ENCODE measurements around the gene TOMM22. TPM values are rescaled to one million over a fixed set of nuclear protein-coding genes. Genes with fewer than 3 reads are reported as not detected.
A peak's percentile ranks its signal among the peaks of the same experiment; 100 is the strongest.

The TOMM22 gene
- total RNA-seq, 1 experiment from 2014 or later: 71.5 TPM

GRCh38 chr22:38720350-38720749, 38.6 kb downstream of the TOMM22 start:
- Mint-ChIP-seq H3K4me3 (ENCODE audit: unreplicated experiment) (no peak overlapping the region), H3K9me3 (ENCODE audit: unreplicated experiment) (no peaks in the 10 kb centered on the region), H3K36me3 (ENCODE audit: insufficient read depth, unreplicated experiment) (peaks cover 54% of the 10 kb centered on the region), H3K4me1 (ENCODE audit: insufficient read depth, unreplicated experiment) (peaks cover 12% of the 10 kb centered on the region), H3K27ac (ENCODE audit: low read depth, unreplicated experiment) (no peak overlapping the region), H3K27me3 (ENCODE audit: insufficient read depth, unreplicated experiment) (no peaks in the 10 kb centered on the region)
- intact Hi-C loops (cut with micrococcal nuclease): no loop called here
- POLR2A ChIA-PET: interaction anchor here (0.6 to 5.5 kb wide), 2 partner anchors 13 to 24 kb away, joined by 3 to 64 read pairs; partner anchors contain the start of gene GTPBP1
- DNase-seq (ENCODE audit: unreplicated experiment): no peak
- CTCF ChIA-PET: interaction anchor here (0.6 to 1.8 kb wide), 3 partner anchors 13 to 299 kb away, joined by 3 to 13 read pairs (median 5); no protein-coding TSS in a partner anchor
- no TSS peak for BruUV-seq (replicated peaks)
- TF ChIP-seq CTCF (IDR thresholded peaks at IDR 0.05; ENCODE audit: unreplicated experiment): no peak

GRCh38 chr22:38721551-38721950, 39.8 kb downstream of the TOMM22 start:
- CTCF ChIA-PET: interaction anchor here (0.5 kb wide), 1 partner anchor 150 kb away, joined by 3 read pairs; no protein-coding TSS in a partner anchor
- DNase-seq (ENCODE audit: unreplicated experiment): no peak
- no peak overlapping the region for H3K4me3 Mint-ChIP-seq (ENCODE audit: unreplicated experiment)
- H3K4me1 Mint-ChIP-seq (ENCODE audit: insufficient read depth, unreplicated experiment): peaks cover 12% of the 10 kb centered on the region
- BruUV-seq (replicated peaks): no TSS peak
- intact Hi-C loops (cut with micrococcal nuclease): no loop called here
- H3K36me3 Mint-ChIP-seq (ENCODE audit: insufficient read depth, unreplicated experiment): peaks cover 63% of the 10 kb centered on the region
- no peak for TF ChIP-seq CTCF (IDR thresholded peaks at IDR 0.05; ENCODE audit: unreplicated experiment)
- H3K27me3 Mint-ChIP-seq (ENCODE audit: insufficient read depth, unreplicated experiment): no peaks in the 10 kb centered on the region
- POLR2A ChIA-PET: interaction anchor here (0.7 to 5.5 kb wide), 4 partner anchors 12 to 51 kb away, joined by 3 to 64 read pairs (median 6); partner anchors contain the start of gene GTPBP1
- no peak overlapping the region for H3K27ac Mint-ChIP-seq (ENCODE audit: low read depth, unreplicated experiment)
- H3K9me3 Mint-ChIP-seq (ENCODE audit: unreplicated experiment): no peaks in the 10 kb centered on the region

- BruUV-seq (replicated peaks): no TSS peak
- Mint-ChIP-seq H3K4me1 (ENCODE audit: insufficient read depth, unreplicated experiment) (no peaks in the 10 kb centered on the region), H3K9me3 (ENCODE audit: unreplicated experiment) (no peaks in the 10 kb centered on the region), H3K27me3 (ENCODE audit: insufficient read depth, unreplicated experiment) (no peaks in the 10 kb centered on the region), H3K36me3 (ENCODE audit: insufficient read depth, unreplicated experiment) (peaks cover 75% of the 10 kb centered on the region), H3K27ac (ENCODE audit: low read depth, unreplicated experiment) (no peak overlapping the region), H3K4me3 (ENCODE audit: unreplicated experiment) (no peak overlapping the region)
- no peak for DNase-seq (ENCODE audit: unreplicated experiment)
- ChIA-PET POLR2A (interaction anchor here (0.6 to 1.4 kb wide), 4 partner anchors 10 to 50 kb away, joined by 3 to 5 read pairs (median 4); no protein-coding TSS in a partner anchor), CTCF (interaction anchor here (0.5 to 1.6 kb wide), 4 partner anchors 10 to 254 kb away, joined by 3 to 8 read pairs (median 4); no protein-coding TSS in a partner anchor)
- TF ChIP-seq CTCF (IDR thresholded peaks at IDR 0.05; ENCODE audit: unreplicated experiment): no peak
- intact Hi-C loops (cut with micrococcal nuclease): no loop called here
Observed at GRCh38 chr22:38724176-38724575, 42.4 kb downstream of the TOMM22 start.

GRCh38 chr22:38724926-38725571, 43.3 kb downstream of the TOMM22 start:
- H3K4me1 Mint-ChIP-seq (ENCODE audit: insufficient read depth, unreplicated experiment): no peaks in the 10 kb centered on the region
- no peak overlapping the region for H3K4me3 Mint-ChIP-seq (ENCODE audit: unreplicated experiment)
- no peaks in the 10 kb centered on the region for H3K9me3 Mint-ChIP-seq (ENCODE audit: unreplicated experiment)
- CTCF ChIA-PET: interaction anchor here (0.5 to 1.6 kb wide), 6 partner anchors 9 to 253 kb away, joined by 3 to 8 read pairs (median 4); no protein-coding TSS in a partner anchor
- BruUV-seq (replicated peaks): no TSS peak
- no peaks in the 10 kb centered on the region for H3K27me3 Mint-ChIP-seq (ENCODE audit: insufficient read depth, unreplicated experiment)
- peak; percentile 28 for TF ChIP-seq CTCF (IDR thresholded peaks at IDR 0.05; ENCODE audit: unreplicated experiment)
- intact Hi-C loops (cut with micrococcal nuclease): no loop called here
- POLR2A ChIA-PET: interaction anchor here (0.7 to 1.4 kb wide), 5 partner anchors 9 to 385 kb away, joined by 3 to 5 read pairs (median 4); partner anchors contain the start of gene GTPBP1
- H3K27ac Mint-ChIP-seq (ENCODE audit: low read depth, unreplicated experiment): no peak overlapping the region
- peak; percentile 60 for DNase-seq (ENCODE audit: unreplicated experiment)
- H3K36me3 Mint-ChIP-seq (ENCODE audit: insufficient read depth, unreplicated experiment): peaks cover 83% of the 10 kb centered on the region

All from MCF 10A (cell line).